ENCODE results near the gene PLXNC1. TPM values are rescaled to one million over a fixed set of nuclear protein-coding genes. Genes with fewer than 3 reads are reported as not detected.

PLXNC1 gene
- polyA plus RNA-seq, 1 of the 3 experiments (the other 2 are of a cell fraction): 0.23 TPM

DNA sequence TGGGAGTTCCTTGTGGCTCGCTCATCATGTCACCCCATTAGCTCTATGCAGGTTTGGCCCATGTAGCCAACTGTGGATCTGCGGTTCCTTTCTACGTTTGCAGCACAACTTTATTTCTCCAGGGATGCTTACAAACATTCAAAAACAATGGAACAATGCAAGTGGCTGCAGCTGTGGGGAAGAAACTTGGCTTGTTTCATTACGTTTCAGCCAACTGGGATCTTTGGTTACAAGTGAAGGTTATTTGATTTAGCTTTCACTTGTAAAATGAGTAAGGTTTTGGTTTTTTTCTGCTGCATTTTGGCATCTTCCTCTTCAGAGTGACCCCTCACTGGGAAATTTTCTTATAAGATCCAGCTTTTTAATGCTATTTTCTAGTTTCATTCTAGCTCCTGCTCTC is 105.9 kb downstream of the PLXNC1 start:
- CTCF ChIA-PET: no interaction called here

DNA sequence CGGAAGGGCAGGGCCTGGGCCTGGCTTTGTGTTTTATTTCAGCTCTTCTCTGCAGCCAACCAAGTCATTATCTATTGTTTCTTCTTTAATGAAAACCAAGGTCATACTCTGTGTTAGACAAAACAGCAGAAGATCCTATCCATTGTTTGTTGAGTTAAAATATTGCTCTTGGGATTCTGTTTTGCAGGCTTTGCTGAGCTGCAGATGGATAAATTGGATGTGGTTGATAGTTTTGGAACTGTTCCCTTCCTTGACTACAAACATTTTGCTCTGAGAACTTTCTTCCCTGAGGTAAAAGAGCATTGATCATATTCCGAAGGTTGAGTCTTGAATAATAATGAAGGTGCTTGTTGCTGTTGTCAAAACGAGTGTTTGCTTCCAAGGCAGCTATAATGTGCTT is 106.6 kb downstream of the PLXNC1 start:
- no peaks in the 10 kb centered on the region for H3K9me3 ChIP-seq
- H3K4me3 ChIP-seq (ENCODE audit: low read depth in 2 of 2, low read length in 1 of 2): no peak overlapping the region
- H3K4me2 ChIP-seq: no peak overlapping the region
- no peak overlapping the region for H3K27ac ChIP-seq (ENCODE audit: low read depth in 2 of 2, low read length in 1 of 2)
- no peaks in the 10 kb centered on the region for H3K79me2 ChIP-seq (ENCODE audit: insufficient read depth)
- H3K4me1 ChIP-seq (ENCODE audit: control insufficient read depth in 1 of 2, insufficient read depth in 2 of 2, low read depth in 1 of 2, low read length in 1 of 2): peaks cover 0 to 2% of the 10 kb centered on the region in 2 experiments; a peak in 1 of 4 replicates
- H3K27me3 ChIP-seq (ENCODE audit: insufficient read depth): no peaks in the 10 kb centered on the region
- WGBS (ENCODE audit: low lambda C conversion rate): 68% methylated on average over 3 of the region's 3 CpGs
- H2AFZ ChIP-seq (ENCODE audit: low read depth): no peak overlapping the region
- DNase-seq: no peak
- POLR2A ChIA-PET: no interaction called here
- H3K36me3 ChIP-seq (replicated peaks in 1 of 2; ENCODE audit: control insufficient read depth in 1 of 2, insufficient read depth in 2 of 2, low read length in 1 of 2): no peaks in the 10 kb centered on the region
- no peaks in the 10 kb centered on the region for H3K9me2 ChIP-seq
- H4K20me1 ChIP-seq (ENCODE audit: insufficient read depth): no peaks in the 10 kb centered on the region
- no peak overlapping the region for H3K9ac ChIP-seq
- no peaks in the 10 kb centered on the region for H3F3A ChIP-seq (replicated peaks; ENCODE audit: insufficient read depth)
- CTCF ChIA-PET: interaction anchor here (0.7 to 1.3 kb wide), 4 partner anchors 14 to 277 kb away, joined by 3 read pairs; no protein-coding TSS in a partner anchor
- TF ChIP-seq FOXJ3 (CRISPR knock-in tag; IDR thresholded peaks at IDR 0.05) (no peak), TCF12 (IDR thresholded peaks at IDR 0.05) (no peak), GATA2 (CRISPR knock-in tag; IDR thresholded peaks at IDR 0.05) (no peak), SIN3A (IDR thresholded peaks at IDR 0.05; ENCODE audit: borderline replicate concordance, low read depth, low read length) (no peak), NRF1 (IDR thresholded peaks at IDR 0.05; ENCODE audit: low read depth, low read length) (no peak)
- TF ChIP-seq, protein P1, sequence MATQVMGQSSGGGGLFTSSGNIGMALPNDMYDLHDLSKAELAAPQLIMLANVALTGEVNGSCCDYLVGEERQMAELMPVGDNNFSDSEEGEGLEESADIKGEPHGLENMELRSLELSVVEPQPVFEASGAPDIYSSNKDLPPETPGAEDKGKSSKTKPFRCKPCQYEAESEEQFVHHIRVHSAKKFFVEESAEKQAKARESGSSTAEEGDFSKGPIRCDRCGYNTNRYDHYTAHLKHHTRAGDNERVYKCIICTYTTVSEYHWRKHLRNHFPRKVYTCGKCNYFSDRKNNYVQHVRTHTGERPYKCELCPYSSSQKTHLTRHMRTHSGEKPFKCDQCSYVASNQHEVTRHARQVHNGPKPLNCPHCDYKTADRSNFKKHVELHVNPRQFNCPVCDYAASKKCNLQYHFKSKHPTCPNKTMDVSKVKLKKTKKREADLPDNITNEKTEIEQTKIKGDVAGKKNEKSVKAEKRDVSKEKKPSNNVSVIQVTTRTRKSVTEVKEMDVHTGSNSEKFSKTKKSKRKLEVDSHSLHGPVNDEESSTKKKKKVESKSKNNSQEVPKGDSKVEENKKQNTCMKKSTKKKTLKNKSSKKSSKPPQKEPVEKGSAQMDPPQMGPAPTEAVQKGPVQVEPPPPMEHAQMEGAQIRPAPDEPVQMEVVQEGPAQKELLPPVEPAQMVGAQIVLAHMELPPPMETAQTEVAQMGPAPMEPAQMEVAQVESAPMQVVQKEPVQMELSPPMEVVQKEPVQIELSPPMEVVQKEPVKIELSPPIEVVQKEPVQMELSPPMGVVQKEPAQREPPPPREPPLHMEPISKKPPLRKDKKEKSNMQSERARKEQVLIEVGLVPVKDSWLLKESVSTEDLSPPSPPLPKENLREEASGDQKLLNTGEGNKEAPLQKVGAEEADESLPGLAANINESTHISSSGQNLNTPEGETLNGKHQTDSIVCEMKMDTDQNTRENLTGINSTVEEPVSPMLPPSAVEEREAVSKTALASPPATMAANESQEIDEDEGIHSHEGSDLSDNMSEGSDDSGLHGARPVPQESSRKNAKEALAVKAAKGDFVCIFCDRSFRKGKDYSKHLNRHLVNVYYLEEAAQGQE (IDR thresholded peaks at IDR 0.05; ENCODE audit: low read depth, low read length): no peak
- TF ChIP-seq, protein P2, sequence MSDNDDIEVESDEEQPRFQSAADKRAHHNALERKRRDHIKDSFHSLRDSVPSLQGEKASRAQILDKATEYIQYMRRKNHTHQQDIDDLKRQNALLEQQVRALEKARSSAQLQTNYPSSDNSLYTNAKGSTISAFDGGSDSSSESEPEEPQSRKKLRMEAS (IDR thresholded peaks at IDR 0.05; ENCODE audit: low read depth): no peak

More for the DNA sequence above, 105.9 kb downstream of the PLXNC1 start:
- H3K4me2 ChIP-seq: no peak overlapping the region
- no peaks in the 10 kb centered on the region for H3K79me2 ChIP-seq (ENCODE audit: insufficient read depth)
- H3K4me3 ChIP-seq (ENCODE audit: low read depth in 2 of 2, low read length in 1 of 2): no peak overlapping the region
- WGBS (ENCODE audit: low lambda C conversion rate): 79% methylated on average over 4 of the region's 4 CpGs
- H2AFZ ChIP-seq (ENCODE audit: low read depth): no peak overlapping the region
- peaks cover 0 to 2% of the 10 kb centered on the region in 2 experiments; a peak in 1 of 4 replicates for H3K4me1 ChIP-seq (ENCODE audit: control insufficient read depth in 1 of 2, insufficient read depth in 2 of 2, low read depth in 1 of 2, low read length in 1 of 2)
- no peaks in the 10 kb centered on the region for H3K27me3 ChIP-seq (ENCODE audit: insufficient read depth)
- POLR2A ChIA-PET: no interaction called here
- no peak for DNase-seq
- no peaks in the 10 kb centered on the region for H3K9me2 ChIP-seq
- no peaks in the 10 kb centered on the region for H4K20me1 ChIP-seq (ENCODE audit: insufficient read depth)
- no peaks in the 10 kb centered on the region for H3F3A ChIP-seq (replicated peaks; ENCODE audit: insufficient read depth)
- no peak overlapping the region for H3K27ac ChIP-seq (ENCODE audit: low read depth in 2 of 2, low read length in 1 of 2)
- no peaks in the 10 kb centered on the region for H3K36me3 ChIP-seq (replicated peaks in 1 of 2; ENCODE audit: control insufficient read depth in 1 of 2, insufficient read depth in 2 of 2, low read length in 1 of 2)
- TF ChIP-seq USF2 (IDR thresholded peaks at IDR 0.05; ENCODE audit: borderline replicate concordance, low read depth, low read length) (no peak), EP300 (IDR thresholded peaks at IDR 0.05; ENCODE audit: borderline replicate concordance in 1 of 2, low read depth in 1 of 2, low read length in 1 of 2) (no peak), FOSL2 (IDR thresholded peaks at IDR 0.05; ENCODE audit: borderline replicate concordance, low read depth) (no peak), MEF2A (IDR thresholded peaks at IDR 0.05; ENCODE audit: borderline replicate concordance, low read depth) (no peak), YY1 (IDR thresholded peaks at IDR 0.05; ENCODE audit: low read depth) (no peak)
- TF ChIP-seq, protein P3, sequence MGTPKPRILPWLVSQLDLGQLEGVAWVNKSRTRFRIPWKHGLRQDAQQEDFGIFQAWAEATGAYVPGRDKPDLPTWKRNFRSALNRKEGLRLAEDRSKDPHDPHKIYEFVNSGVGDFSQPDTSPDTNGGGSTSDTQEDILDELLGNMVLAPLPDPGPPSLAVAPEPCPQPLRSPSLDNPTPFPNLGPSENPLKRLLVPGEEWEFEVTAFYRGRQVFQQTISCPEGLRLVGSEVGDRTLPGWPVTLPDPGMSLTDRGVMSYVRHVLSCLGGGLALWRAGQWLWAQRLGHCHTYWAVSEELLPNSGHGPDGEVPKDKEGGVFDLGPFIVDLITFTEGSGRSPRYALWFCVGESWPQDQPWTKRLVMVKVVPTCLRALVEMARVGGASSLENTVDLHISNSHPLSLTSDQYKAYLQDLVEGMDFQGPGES (IDR thresholded peaks at IDR 0.05; ENCODE audit: low read depth, low read length): no peak
- TF ChIP-seq, protein P1 (IDR thresholded peaks at IDR 0.05; ENCODE audit: low read depth, low read length): no peak
- TF ChIP-seq, protein P2 (IDR thresholded peaks at IDR 0.05; ENCODE audit: low read depth): no peak
- no peaks in the 10 kb centered on the region for H3K9me3 ChIP-seq
- H3K9ac ChIP-seq: no peak overlapping the region

Measured in SK-N-SH (cell line).